BLaER1 (cell line): ENCODE results near the gene ACSM6.

Experiments
- H3K27ac ChIP-seq: shearing (Covaris generic); formaldehyde crosslinking; 2 replicates; pipeline ENCODE4 v1.8.1; 2022
- H3K27me3 ChIP-seq: shearing (Covaris generic); formaldehyde crosslinking; 2 replicates; pipeline ENCODE4 v1.8.1; 2022
- H3K36me3 ChIP-seq: shearing (Covaris generic); formaldehyde crosslinking; 2 replicates; pipeline ENCODE4 v1.8.1; 2022
- H3K4me1 ChIP-seq: shearing (Covaris generic); formaldehyde crosslinking; 2 replicates; pipeline ENCODE4 v1.8.1; 2022
- H3K4me2 ChIP-seq: shearing (Covaris generic); formaldehyde crosslinking; 2 replicates; pipeline ENCODE4 v1.8.1; 2022
- H3K4me3 ChIP-seq: shearing (Covaris generic); formaldehyde crosslinking; 2 replicates; pipeline ENCODE4 v1.8.1; 2022
- H3K9ac ChIP-seq: shearing (Covaris generic); formaldehyde crosslinking; 2 replicates; pipeline ENCODE4 v1.8.1; 2022
- H3K9me3 ChIP-seq: shearing (Covaris generic); formaldehyde crosslinking; 2 replicates; pipeline ENCODE4 v1.8.1; 2022
- H4K20me1 ChIP-seq: shearing (Covaris generic); formaldehyde crosslinking; 2 replicates; pipeline ENCODE4 v1.8.1; 2022
- Cebpa-rat ChIP-seq: shearing (Covaris generic); IDR thresholded peaks from 2 replicates; pipeline ENCODE4 v1.8.1; 2022

Gene ACSM6, protein sequence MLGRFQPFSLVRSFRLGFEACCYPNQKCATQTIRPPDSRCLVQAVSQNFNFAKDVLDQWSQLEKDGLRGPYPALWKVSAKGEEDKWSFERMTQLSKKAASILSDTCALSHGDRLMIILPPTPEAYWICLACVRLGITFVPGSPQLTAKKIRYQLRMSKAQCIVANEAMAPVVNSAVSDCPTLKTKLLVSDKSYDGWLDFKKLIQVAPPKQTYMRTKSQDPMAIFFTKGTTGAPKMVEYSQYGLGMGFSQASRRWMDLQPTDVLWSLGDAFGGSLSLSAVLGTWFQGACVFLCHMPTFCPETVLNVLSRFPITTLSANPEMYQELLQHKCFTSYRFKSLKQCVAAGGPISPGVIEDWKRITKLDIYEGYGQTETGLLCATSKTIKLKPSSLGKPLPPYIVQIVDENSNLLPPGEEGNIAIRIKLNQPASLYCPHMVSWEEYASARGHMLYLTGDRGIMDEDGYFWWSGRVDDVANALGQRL

DNA sequence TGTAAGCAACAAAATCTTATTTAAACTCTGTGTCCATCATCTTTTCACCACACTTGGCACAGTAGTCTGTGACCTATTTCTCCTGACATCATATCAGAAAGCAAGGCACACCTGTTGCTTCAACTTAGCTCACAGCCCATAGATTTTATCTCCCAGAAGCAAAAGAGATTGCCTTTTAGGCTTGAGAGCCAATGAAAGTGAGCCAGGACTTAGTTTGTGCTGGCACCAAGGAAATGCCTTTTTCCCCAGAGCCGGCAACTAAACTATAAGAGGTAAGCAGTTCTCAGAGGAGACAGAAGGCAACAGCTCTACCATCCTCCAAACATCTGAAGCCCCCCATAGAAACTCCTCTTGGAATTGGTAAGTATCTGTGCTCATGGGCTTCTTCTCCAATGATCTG lies at the start of gene ACSM6:
Gene ACSM6 (plus strand): TSS at position 295 of the 400 bp plus-strand sequence. CDS start 248 bp downstream, outside the sequence.
- Histone ChIP-seq H3K36me3 (no peaks in the 10 kb centered on the region), H3K9ac (no peak within 1 kb of the TSS), H3K27me3 (no peaks in the 10 kb centered on the region), H3K4me3 (no peak within 1 kb of the TSS), H3K4me2 (no peak within 1 kb of the TSS), H4K20me1 (no peaks in the 10 kb centered on the region), H3K9me3 (no peaks in the 10 kb centered on the region), H3K27ac (no peak within 1 kb of the TSS), H3K4me1 (no peaks in the 10 kb centered on the region)
- TF ChIP-seq Cebpa-rat = no peak

DNA sequence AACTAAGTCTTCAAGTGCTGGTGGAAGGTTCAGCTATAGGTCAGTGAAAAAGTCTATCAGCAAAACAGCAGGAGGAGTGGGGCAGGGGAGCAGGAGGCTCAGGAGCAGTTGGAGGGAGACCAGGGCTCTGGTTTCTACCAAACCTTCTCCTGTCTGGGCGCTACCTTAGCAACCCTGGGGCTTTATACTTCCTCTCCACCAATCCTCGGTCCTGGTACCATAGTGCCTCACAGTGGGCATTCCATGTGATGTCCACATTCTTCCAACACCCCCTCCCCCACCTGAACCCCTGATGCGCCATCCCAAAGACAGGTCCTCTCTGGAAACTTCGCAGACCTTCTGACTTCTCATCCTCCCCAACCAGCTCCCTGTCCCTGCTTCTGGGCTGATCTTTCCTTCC lies 25.3 kb upstream of the ACSM6 start:
- TF ChIP-seq Cebpa-rat = no peak
- no peak overlapping the region for H3K4me2 ChIP-seq
- H3K9ac ChIP-seq = no peak overlapping the region
- no peaks in the 10 kb centered on the region for H3K27me3 ChIP-seq
- no peak overlapping the region for H3K4me3 ChIP-seq
- no peaks in the 10 kb centered on the region for H3K36me3 ChIP-seq
- H3K4me1 ChIP-seq = no peaks in the 10 kb centered on the region
- no peak overlapping the region for H3K27ac ChIP-seq
- 0 out of 2 replicates have a peak, but pooled peaks cover 6% of the 10 kb centered on the region for H3K9me3 ChIP-seq
- no peaks in the 10 kb centered on the region for H4K20me1 ChIP-seq

DNA sequence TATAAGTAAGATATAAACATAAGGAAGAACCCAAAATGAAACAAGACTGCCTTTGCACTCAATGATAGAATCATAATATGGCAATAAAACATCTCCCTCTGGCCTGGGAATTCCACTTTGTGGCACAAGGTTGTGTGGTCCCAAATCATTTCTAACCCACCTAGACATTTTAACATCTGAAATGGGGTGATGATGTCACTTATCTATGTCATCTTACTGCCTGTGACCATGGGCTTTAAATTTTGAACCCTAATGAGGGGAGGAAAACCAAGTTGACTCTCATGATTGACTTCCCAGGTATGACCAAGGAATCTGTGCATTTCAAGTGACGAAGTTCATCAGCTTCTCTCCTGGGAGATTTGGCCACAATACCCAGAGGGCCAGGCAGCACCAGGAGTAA lies 24.5 kb upstream of the ACSM6 start:
- Histone ChIP-seq H3K9me3 (0 out of 2 replicates have a peak, but pooled peaks cover 6% of the 10 kb centered on the region), H4K20me1 (no peaks in the 10 kb centered on the region), H3K9ac (no peak overlapping the region), H3K4me2 (no peak overlapping the region), H3K27me3 (no peaks in the 10 kb centered on the region), H3K36me3 (no peaks in the 10 kb centered on the region), H3K4me3 (no peak overlapping the region), H3K27ac (no peak overlapping the region), H3K4me1 (no peaks in the 10 kb centered on the region)
- no peak for TF ChIP-seq Cebpa-rat

DNA sequence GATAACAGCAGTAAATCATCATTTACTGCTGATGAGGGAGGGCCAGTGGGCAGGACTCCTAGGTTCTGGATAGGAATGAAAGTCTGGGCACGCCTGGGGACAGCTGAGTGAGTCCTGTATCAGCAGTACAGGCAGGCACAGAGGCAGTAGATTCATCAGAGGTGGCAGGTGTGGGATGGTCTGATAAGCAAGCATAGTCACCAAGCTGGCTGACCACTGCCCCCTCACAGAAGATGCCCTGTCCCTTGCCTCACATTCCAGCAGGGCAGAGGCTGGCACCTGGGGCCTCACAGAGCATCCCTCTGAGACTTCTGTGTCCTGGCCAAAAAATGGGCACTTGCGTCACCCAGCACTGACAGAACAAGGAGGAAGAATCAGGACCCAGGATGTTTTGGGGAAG lies 23.2 kb upstream of the ACSM6 start:
- Histone ChIP-seq H4K20me1 (no peaks in the 10 kb centered on the region), H3K27me3 (no peaks in the 10 kb centered on the region), H3K36me3 (no peaks in the 10 kb centered on the region), H3K4me3 (no peak overlapping the region), H3K9ac (no peak overlapping the region), H3K27ac (no peak overlapping the region), H3K9me3 (0 out of 2 replicates have a peak, but pooled peaks cover 6% of the 10 kb centered on the region), H3K4me1 (no peaks in the 10 kb centered on the region), H3K4me2 (no peak overlapping the region)
- TF ChIP-seq Cebpa-rat = no peak

DNA sequence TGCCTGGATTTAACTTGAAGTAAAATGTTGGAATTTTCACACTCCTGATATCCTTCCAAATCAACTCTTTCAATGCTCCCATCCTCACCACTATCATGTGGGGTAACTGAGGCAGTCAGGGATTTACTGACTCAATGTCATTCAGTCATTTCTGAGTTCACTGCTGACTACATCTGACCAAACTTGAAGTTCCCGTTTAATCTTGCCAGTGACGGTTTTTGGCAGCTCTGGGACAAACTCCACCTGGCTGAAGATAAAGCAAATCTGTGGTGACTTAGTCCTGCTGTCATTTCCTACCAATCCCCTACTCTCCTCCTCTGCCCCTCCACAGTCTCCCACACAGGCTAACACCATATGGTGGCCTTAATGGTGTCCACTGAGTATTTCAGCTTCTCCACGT lies 22.7 kb upstream of the ACSM6 start:
- no peaks in the 10 kb centered on the region for H3K4me1 ChIP-seq
- no peak overlapping the region for H3K9ac ChIP-seq
- H3K9me3 ChIP-seq = 0 out of 2 replicates have a peak, but pooled peaks cover 2% of the 10 kb centered on the region
- no peak overlapping the region for H3K4me3 ChIP-seq
- no peaks in the 10 kb centered on the region for H3K36me3 ChIP-seq
- TF ChIP-seq Cebpa-rat = no peak
- H3K27me3 ChIP-seq = no peaks in the 10 kb centered on the region
- H3K27ac ChIP-seq = no peak overlapping the region
- H4K20me1 ChIP-seq = no peaks in the 10 kb centered on the region
- H3K4me2 ChIP-seq = no peak overlapping the region

DNA sequence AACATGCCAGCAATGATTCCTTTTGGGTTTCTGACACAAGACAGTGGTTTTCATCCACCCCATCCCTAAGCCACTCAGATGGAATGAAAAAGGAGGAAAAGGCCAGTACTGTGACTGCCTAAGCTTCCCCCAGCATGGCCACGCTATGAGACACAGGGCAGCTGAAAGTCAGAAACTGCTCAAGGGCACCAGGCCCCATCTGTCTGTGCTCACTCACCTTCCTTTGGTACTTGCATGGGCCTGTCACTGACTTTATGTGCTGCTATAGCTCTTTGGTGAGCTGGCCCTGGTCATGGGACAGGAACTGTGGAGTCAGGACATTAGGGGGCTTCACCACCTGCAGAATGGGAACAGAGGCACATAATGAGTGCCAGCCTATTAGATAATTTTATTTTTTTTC lies 21.2 kb upstream of the ACSM6 start:
- Histone ChIP-seq H3K4me2 (no peak overlapping the region), H3K27ac (no peak overlapping the region), H3K9me3 (no peaks in the 10 kb centered on the region), H3K9ac (no peak overlapping the region), H4K20me1 (no peaks in the 10 kb centered on the region), H3K4me3 (no peak overlapping the region), H3K4me1 (no peaks in the 10 kb centered on the region), H3K36me3 (no peaks in the 10 kb centered on the region), H3K27me3 (no peaks in the 10 kb centered on the region)
- no peak for TF ChIP-seq Cebpa-rat

DNA sequence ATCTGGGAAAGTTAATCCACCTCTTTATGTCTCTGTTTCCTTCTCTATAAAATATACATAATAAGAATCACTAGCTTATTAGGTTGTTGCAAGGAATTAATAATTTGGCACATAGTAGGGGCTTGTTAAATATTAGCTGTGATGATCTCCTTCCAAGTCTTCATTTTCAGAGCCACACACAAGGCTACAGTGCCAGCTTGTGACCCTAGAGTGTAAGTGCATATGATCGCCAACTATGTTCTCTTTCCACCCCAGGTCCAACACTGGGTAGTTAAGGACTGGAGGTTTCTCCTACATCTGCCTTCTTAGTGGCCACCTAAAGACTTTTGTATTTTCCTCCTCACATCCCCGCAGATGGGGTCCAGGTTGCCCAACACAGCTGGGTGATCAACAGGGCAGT lies 17.9 kb upstream of the ACSM6 start:
- no peak for TF ChIP-seq Cebpa-rat
- Histone ChIP-seq H3K4me1 (no peaks in the 10 kb centered on the region), H3K27ac (no peak overlapping the region)

DNA sequence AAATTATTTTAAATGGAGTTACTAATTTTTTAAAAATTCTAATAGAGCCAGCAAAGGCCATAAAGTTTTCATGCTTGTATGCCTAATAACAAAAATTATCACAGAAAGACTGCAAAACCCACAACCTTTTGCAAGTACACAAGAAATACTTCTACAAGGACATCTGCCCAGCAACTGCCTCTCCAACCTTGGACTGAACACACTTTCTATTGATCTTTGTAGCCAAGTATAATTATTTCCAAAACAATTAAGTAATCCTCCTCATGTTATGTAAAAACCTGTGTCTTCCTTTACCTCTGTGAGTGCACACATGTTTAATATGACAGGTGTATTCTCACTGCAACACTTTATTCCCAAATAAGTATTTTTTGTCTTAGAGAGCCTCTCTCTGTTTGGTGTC lies 16.6 kb upstream of the ACSM6 start:
- H3K9ac ChIP-seq = no peak overlapping the region
- no peaks in the 10 kb centered on the region for H3K4me1 ChIP-seq
- no peaks in the 10 kb centered on the region for H3K9me3 ChIP-seq
- H3K36me3 ChIP-seq = no peaks in the 10 kb centered on the region
- H3K4me3 ChIP-seq = no peak overlapping the region
- TF ChIP-seq Cebpa-rat = no peak
- H3K27ac ChIP-seq = no peak overlapping the region
- peaks cover 10% of the 10 kb centered on the region; the same call in 1 of the 2 replicates for H3K27me3 ChIP-seq
- H3K4me2 ChIP-seq = no peak overlapping the region
- no peaks in the 10 kb centered on the region for H4K20me1 ChIP-seq

More for the DNA sequence above, 17.9 kb upstream of the ACSM6 start:
- H3K4me3 ChIP-seq = no peak overlapping the region
- H3K27me3 ChIP-seq = no peaks in the 10 kb centered on the region
- H4K20me1 ChIP-seq = no peaks in the 10 kb centered on the region
- H3K36me3 ChIP-seq = no peaks in the 10 kb centered on the region
- H3K9me3 ChIP-seq = no peaks in the 10 kb centered on the region
- H3K4me2 ChIP-seq = no peak overlapping the region
- H3K9ac ChIP-seq = no peak overlapping the region

DNA sequence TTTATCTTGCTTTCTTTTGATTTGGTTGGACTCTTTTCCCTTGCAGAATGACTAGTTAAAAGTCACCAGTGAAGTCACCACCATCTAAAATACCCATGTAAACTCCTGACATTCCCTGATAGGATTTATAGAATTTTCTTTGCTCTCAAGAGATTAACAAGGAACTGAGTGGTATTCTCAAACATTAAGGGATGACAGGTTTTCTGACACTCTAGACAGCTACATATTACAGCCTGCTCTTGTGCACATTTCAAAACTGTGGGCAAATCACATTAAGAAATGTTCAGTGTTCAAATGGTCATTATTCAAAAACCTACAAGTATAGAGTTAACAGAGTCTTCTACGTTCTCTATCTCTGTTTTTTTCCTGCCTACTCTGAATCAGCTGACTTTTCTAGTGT lies 15.8 kb upstream of the ACSM6 start:
- Histone ChIP-seq H4K20me1 (no peaks in the 10 kb centered on the region), H3K9me3 (no peaks in the 10 kb centered on the region), H3K9ac (no peak overlapping the region), H3K4me1 (no peaks in the 10 kb centered on the region), H3K27me3 (peaks cover 16% of the 10 kb centered on the region), H3K4me3 (no peak overlapping the region), H3K27ac (no peak overlapping the region), H3K4me2 (no peak overlapping the region), H3K36me3 (no peaks in the 10 kb centered on the region)
- TF ChIP-seq Cebpa-rat = no peak

DNA sequence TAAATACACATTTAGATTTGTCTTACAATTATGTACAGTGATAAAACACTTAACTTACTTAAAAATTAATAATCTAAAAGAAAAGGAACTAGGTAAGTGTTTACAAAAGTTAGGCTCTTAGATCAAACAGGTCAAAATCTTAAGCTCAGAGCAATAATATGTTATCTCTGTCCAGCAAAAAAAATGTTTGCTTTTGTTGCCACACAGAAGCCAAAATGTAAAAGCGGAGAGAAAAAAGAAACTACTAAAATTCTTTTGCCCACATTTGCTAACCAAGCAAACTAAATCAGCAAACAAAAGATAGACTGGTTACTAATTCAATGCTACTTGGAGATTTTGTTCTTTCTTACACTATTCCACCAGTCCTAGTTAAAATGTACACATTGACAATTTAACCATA lies 15.2 kb upstream of the ACSM6 start:
- H3K27me3 ChIP-seq = peaks cover 21% of the 10 kb centered on the region
- no peaks in the 10 kb centered on the region for H3K4me1 ChIP-seq
- H3K9me3 ChIP-seq = no peaks in the 10 kb centered on the region
- no peak overlapping the region for H3K27ac ChIP-seq
- no peak overlapping the region for H3K9ac ChIP-seq
- no peaks in the 10 kb centered on the region for H4K20me1 ChIP-seq
- no peak overlapping the region for H3K4me3 ChIP-seq
- H3K36me3 ChIP-seq = no peaks in the 10 kb centered on the region
- no peak for TF ChIP-seq Cebpa-rat
- H3K4me2 ChIP-seq = no peak overlapping the region
